CD14-positive monocyte (primary cell): ENCODE results near the gene ZEB1. TPM values are rescaled to one million over a fixed set of nuclear protein-coding genes. Genes with fewer than 3 reads are reported as not detected.
"Not testable (repeated sequence)": the region's sequence is repeated elsewhere in the genome, so short reads cannot be mapped to it uniquely, and the experiment has no call there.

Experiments
- DNase-seq, 3 donors: peaks; one replicate each; pipeline ENCODE4 v3.0.0-alpha.2; 2011 to 2022
- H2AFZ ChIP-seq: 2 replicates; pipeline ENCODE4 v1.6.0; 2012; ENCODE audit warnings: mild to moderate bottlenecking, low read depth, low read length, inconsistent platforms; ENCODE audit not compliant: insufficient read depth, poor library complexity, severe bottlenecking
- H3K27ac ChIP-seq, 2 donors: 1 replicate in 1 of 2; 2 replicates in 1 of 2; pipeline ENCODE4 v1.5.1; 2012 to 2013; ENCODE audit warnings: low read length in 2 of 2, control low read depth in 1 of 2, inconsistent platforms in 1 of 2, low read depth in 1 of 2, mild to moderate bottlenecking in 1 of 2
- H3K27me3 ChIP-seq, 2 donors: one replicate each; pipeline versions ENCODE4 v1.6.0 to v1.6.1; 2011 to 2013; ENCODE audit warnings: low read length in 2 of 2; ENCODE audit not compliant: control insufficient read depth in 2 of 2, insufficient read depth in 2 of 2
- H3K36me3 ChIP-seq, 2 donors: replicated peaks in 1 of 2; 1 replicate in 1 of 2; 2 replicates in 1 of 2; pipeline versions ENCODE4 v1.5.1 to v1.6.1; 2012 to 2013; ENCODE audit warnings: low read length in 2 of 2, control low read depth in 1 of 2, inconsistent platforms in 1 of 2, mild to moderate bottlenecking in 1 of 2; ENCODE audit not compliant: insufficient read depth in 2 of 2, control insufficient read depth in 1 of 2
- H3K4me1 ChIP-seq, 2 donors: 1 replicate in 1 of 2; 2 replicates in 1 of 2; pipeline versions ENCODE4 v1.5.1 to v1.6.1; 2012 to 2013; ENCODE audit warnings: low read length in 2 of 2, control low read depth in 1 of 2, inconsistent platforms in 1 of 2, mild to moderate bottlenecking in 1 of 2, moderate library complexity in 1 of 2; ENCODE audit not compliant: insufficient read depth in 2 of 2, control insufficient read depth in 1 of 2
- H3K4me2 ChIP-seq: replicated peaks from 2 replicates; pipeline ENCODE3; 2012; ENCODE audit warnings: low read length, moderate library complexity, mild to moderate bottlenecking; ENCODE audit not compliant: poor library complexity, severe bottlenecking; ENCODE audit errors: extremely low read depth
- H3K4me3 ChIP-seq, 3 experiments: fragments of 200-600 bp in 1 of 3; sonication (generic) in 1 of 3; replicated peaks in 1 of 3; 1 replicate in 2 of 3; 2 replicates in 1 of 3; pipeline ENCODE4 v1.5.1; 2011 to 2013; ENCODE audit warnings: low read length in 3 of 3, mild to moderate bottlenecking in 3 of 3, control low read depth in 2 of 3, low read depth in 2 of 3, inconsistent platforms in 1 of 3, moderate library complexity in 1 of 3
- H3K79me2 ChIP-seq: 2 replicates; pipeline ENCODE4 v1.6.0; 2012; ENCODE audit warnings: mild to moderate bottlenecking, control low read depth, inconsistent platforms, low read length, moderate library complexity; ENCODE audit not compliant: insufficient read depth
- H3K9ac ChIP-seq: 2 replicates; pipeline ENCODE4 v1.6.0; 2017; ENCODE audit warnings: low read length, mild to moderate bottlenecking; ENCODE audit not compliant: insufficient read depth, poor library complexity, severe bottlenecking
- H3K9me3 ChIP-seq, 2 donors: replicated peaks in 1 of 2; 1 replicate in 1 of 2; 2 replicates in 1 of 2; pipeline versions ENCODE4 v1.5.1 to v1.6.1; 2012 to 2013; ENCODE audit warnings: low read length in 2 of 2, control low read depth in 1 of 2; ENCODE audit not compliant: control insufficient read depth in 1 of 2, insufficient read depth in 1 of 2
- H4K20me1 ChIP-seq: 2 replicates; pipeline ENCODE4 v1.6.0; 2012; ENCODE audit warnings: mild to moderate bottlenecking, low read length, control low read depth, moderate library complexity; ENCODE audit not compliant: insufficient read depth
- H3K27ac Mint-ChIP-seq, 7 donors: one replicate each; pipeline ENCODE4 v1.8.0; 2020; ENCODE audit warnings: mild to moderate bottlenecking in 7 of 7, mixed read lengths in 7 of 7, moderate library complexity in 6 of 7, inconsistent platforms in 2 of 7
- H3K27me3 Mint-ChIP-seq, 3 donors: one replicate each; pipeline ENCODE4 v1.8.0; 2021 to 2022; ENCODE audit warnings: low read depth in 3 of 3, mild to moderate bottlenecking in 3 of 3, mixed read lengths in 3 of 3, moderate library complexity in 3 of 3, inconsistent platforms in 1 of 3
- H3K36me3 Mint-ChIP-seq, 2 donors: one replicate each; pipeline ENCODE4 v1.8.0; 2020; ENCODE audit warnings: mixed read lengths in 2 of 2, inconsistent platforms in 1 of 2, mild to moderate bottlenecking in 1 of 2
- H3K4me1 Mint-ChIP-seq: one replicate; pipeline ENCODE4 v1.8.0; 2020; ENCODE audit warnings: mild to moderate bottlenecking, mixed read lengths
- H3K4me3 Mint-ChIP-seq, 2 donors: one replicate each; pipeline ENCODE4 v1.8.0; 2020; ENCODE audit warnings: mild to moderate bottlenecking in 2 of 2, mixed read lengths in 2 of 2, moderate library complexity in 1 of 2
- H3K9me3 Mint-ChIP-seq, 7 donors: one replicate each; pipeline ENCODE4 v1.8.0; 2020 to 2022; ENCODE audit warnings: mixed read lengths in 7 of 7, mild to moderate bottlenecking in 6 of 7, moderate library complexity in 6 of 7, inconsistent platforms in 2 of 7
- WGBS: methylation state at CpG from one replicate; pipeline ENCODE4 v1.1.5; 2013; ENCODE audit warnings: missing lambda C conversion rate; ENCODE audit not compliant: insufficient coverage; 5-methylcytosine and 5-hydroxymethylcytosine counted together
- intact Hi-C, 2 donors: fragments of 100-400 bp; cut with micrococcal nuclease; formaldehyde crosslinking; loops; one replicate each; pipeline versions ENCODE4 v1.15.0 to v1.15.1; 2023
- polyA plus RNA-seq, 3 donors: library from polyadenylated mRNA; depleted of rRNA in 1 of 3; unstranded in 2 of 3; stranded (reverse) in 1 of 3; fragments of 300-500 nt in 2 of 3; fragments of >200 nt in 1 of 3; fragmentation: Illumina TruSeq in 2 of 3; gene quantifications; 1 replicate in 2 of 3; 2 replicates in 1 of 3; pipeline ENCODE4 v1.2.3, GENCODE V29; 2012 to 2021
- TF ChIP-seq, protein P1 (sequence below): fragments of 200-600 bp; IDR thresholded peaks from one replicate; pipeline ENCODE4 v1.8.0; 2022; ENCODE audit warnings: antibody characterized with exemption, mild to moderate bottlenecking

Gene ZEB1
- polyA plus RNA-seq, 3 donors = 0.13 to 0.20 TPM; not detected in 1

DNA sequence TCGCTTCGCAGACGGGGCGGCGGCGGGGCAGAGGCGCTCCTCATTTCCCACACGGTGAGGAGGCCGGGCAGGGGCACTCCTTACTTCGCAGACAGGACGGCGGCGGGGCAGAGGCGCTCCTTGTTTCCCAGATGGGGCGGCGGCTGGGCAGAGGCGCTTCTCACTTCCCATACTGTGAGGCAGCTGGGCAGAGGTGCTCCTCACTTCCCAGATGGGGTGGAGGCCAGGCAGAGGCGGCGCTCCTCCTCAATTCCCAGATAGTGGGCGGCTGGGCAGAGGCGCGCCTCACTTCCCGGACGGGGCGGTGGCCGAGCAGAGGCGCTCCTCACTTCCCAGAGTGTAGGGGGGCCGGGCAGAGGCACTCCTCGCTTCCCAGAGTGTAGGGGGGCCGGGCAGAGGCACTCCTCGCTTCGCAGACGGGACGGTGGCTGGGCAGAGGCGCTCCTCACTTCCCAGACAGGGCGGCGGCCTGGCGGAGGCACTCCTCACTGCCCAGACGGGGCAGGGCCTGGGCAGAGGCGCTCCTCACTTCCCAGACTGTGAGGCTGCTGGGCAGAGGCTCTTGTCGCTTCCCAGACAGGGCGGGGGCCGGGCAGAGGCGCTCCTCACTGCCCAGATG, 43.1 kb downstream of the ZEB1 start:
- H3K27me3 ChIP-seq = no peaks in the 10 kb centered on the region
- H3K4me1 ChIP-seq = no peaks in the 10 kb centered on the region
- H2AFZ ChIP-seq = no peak overlapping the region
- no peak overlapping the region for H3K4me3 Mint-ChIP-seq
- intact Hi-C loops = no loop called here
- no peak overlapping the region for H3K4me2 ChIP-seq
- TF ChIP-seq, protein P1, sequence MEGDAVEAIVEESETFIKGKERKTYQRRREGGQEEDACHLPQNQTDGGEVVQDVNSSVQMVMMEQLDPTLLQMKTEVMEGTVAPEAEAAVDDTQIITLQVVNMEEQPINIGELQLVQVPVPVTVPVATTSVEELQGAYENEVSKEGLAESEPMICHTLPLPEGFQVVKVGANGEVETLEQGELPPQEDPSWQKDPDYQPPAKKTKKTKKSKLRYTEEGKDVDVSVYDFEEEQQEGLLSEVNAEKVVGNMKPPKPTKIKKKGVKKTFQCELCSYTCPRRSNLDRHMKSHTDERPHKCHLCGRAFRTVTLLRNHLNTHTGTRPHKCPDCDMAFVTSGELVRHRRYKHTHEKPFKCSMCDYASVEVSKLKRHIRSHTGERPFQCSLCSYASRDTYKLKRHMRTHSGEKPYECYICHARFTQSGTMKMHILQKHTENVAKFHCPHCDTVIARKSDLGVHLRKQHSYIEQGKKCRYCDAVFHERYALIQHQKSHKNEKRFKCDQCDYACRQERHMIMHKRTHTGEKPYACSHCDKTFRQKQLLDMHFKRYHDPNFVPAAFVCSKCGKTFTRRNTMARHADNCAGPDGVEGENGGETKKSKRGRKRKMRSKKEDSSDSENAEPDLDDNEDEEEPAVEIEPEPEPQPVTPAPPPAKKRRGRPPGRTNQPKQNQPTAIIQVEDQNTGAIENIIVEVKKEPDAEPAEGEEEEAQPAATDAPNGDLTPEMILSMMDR = no peak
- H3K4me3 ChIP-seq = no peak overlapping the region
- 97% methylated on average over 36 of the region's 44 CpGs for WGBS
- H3K27ac Mint-ChIP-seq = no peak overlapping the region
- no peaks in the 10 kb centered on the region for H3K36me3 Mint-ChIP-seq
- peaks cover 11 to 29% of the 10 kb centered on the region in 2 donors for H3K9me3 ChIP-seq
- DNase-seq = no peak
- H3K79me2 ChIP-seq = no peaks in the 10 kb centered on the region
- no peaks in the 10 kb centered on the region for H3K4me1 Mint-ChIP-seq
- H3K27ac ChIP-seq = no peak overlapping the region
- no peak overlapping the region for H3K9ac ChIP-seq
- H3K36me3 ChIP-seq = no peaks in the 10 kb centered on the region
- H4K20me1 ChIP-seq = no peaks in the 10 kb centered on the region
- H3K9me3 Mint-ChIP-seq = peaks cover 21 to 38% (median 28%) of the 10 kb centered on the region in 7 donors
- peaks cover 0 to 1% (median 0%) of the 10 kb centered on the region in 3 donors for H3K27me3 Mint-ChIP-seq

DNA sequence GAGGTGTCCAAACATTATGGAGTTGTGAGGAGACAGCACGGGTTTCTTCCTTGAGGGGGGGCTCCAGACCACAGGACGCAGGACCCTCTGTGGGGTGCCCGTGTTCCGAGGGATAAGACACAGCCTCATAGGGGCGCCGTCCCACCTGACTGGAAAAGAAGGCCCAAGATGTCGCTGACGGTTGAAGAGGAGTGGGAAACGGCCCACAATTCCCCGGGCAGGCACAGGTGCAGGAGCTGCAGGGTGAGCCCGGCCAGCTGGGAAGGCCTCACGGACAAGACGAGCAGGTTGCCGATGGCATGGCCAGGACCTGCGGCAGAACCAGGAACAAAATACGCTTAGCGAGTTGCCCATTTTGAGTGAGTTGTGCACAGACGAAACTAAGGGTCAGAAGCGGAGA, 44.7 kb downstream of the ZEB1 start:
- H3K27ac ChIP-seq, H3K27me3 ChIP-seq, DNase-seq, H4K20me1 ChIP-seq, H2AFZ ChIP-seq, H3K27me3 Mint-ChIP-seq, H3K4me1 ChIP-seq, H3K9ac ChIP-seq, intact Hi-C loops, H3K4me3 Mint-ChIP-seq, H3K4me2 ChIP-seq, H3K27ac Mint-ChIP-seq, H3K36me3 Mint-ChIP-seq, H3K79me2 ChIP-seq, H3K4me1 Mint-ChIP-seq, H3K36me3 ChIP-seq, H3K4me3 ChIP-seq: not testable (repeated sequence)
- peaks cover 21 to 38% (median 28%) of the 10 kb centered on the region in 7 donors for H3K9me3 Mint-ChIP-seq
- H3K9me3 ChIP-seq = peaks cover 11 to 29% of the 10 kb centered on the region in 2 donors
- WGBS = 98% methylated on average over 19 of the region's 19 CpGs

DNA sequence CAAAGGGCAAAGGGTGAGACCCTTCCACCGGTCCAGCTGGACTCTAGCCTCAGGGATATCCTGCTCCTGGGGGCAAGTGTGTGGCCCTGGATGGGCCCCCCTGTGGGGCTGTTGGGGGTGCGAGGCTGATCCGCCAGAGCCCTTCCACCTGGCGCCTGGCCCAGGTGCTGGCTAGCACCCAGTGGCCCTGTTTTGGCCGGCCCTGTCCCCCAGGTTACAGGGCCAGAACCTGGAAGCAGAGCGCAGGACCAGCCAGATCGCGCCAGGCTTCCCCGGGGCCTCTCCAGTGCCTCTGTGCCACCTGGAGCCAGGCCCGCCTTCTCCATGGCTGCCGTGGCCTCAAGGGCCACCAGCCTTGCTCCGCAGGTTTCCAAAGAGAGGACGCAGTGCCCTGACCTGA, 45.2 kb downstream of the ZEB1 start:
- WGBS = 100% methylated on average over 6 of the region's 13 CpGs
- H3K4me1 ChIP-seq, H3K4me3 Mint-ChIP-seq, H2AFZ ChIP-seq, H3K4me2 ChIP-seq, DNase-seq, H3K36me3 ChIP-seq, H3K4me1 Mint-ChIP-seq, H3K27ac ChIP-seq, intact Hi-C loops, H3K79me2 ChIP-seq, H3K36me3 Mint-ChIP-seq, H3K9ac ChIP-seq, H4K20me1 ChIP-seq, H3K27me3 ChIP-seq, H3K27me3 Mint-ChIP-seq, H3K27ac Mint-ChIP-seq, H3K4me3 ChIP-seq: not testable (repeated sequence)
- peaks cover 21 to 38% (median 28%) of the 10 kb centered on the region in 7 donors for H3K9me3 Mint-ChIP-seq
- peaks cover 11 to 29% of the 10 kb centered on the region in 2 donors for H3K9me3 ChIP-seq
